NB4 (cell line): ENCODE measurements around the gene NOC2L.

Source experiments
- DNase-seq: peaks from one replicate; pipeline ENCODE4 v3.0.0; 2010; ENCODE audit warnings: low read depth
- H3K4me3 ChIP-seq: one replicate; pipeline ENCODE4 v1.5.1; 2011; ENCODE audit warnings: mild to moderate bottlenecking, low read depth, low read length, moderate library complexity
- CTCF ChIP-seq: IDR thresholded peaks from one replicate; pipeline ENCODE4 v1.5.1; 2012; ENCODE audit warnings: low read depth, low read length
- MAX ChIP-seq: IDR thresholded peaks from 2 replicates; pipeline ENCODE4 v1.6.1; 2011; ENCODE audit warnings: low read depth, low read length
- MYC ChIP-seq: IDR thresholded peaks from 2 replicates; pipeline ENCODE4 v1.6.1; 2011; ENCODE audit warnings: low read depth, low read length
- POLR2A ChIP-seq: IDR thresholded peaks from 2 replicates; pipeline ENCODE4 v1.6.1; 2011; ENCODE audit warnings: mild to moderate bottlenecking; ENCODE audit not compliant: insufficient read length; ENCODE audit errors: extremely low read depth

Gene NOC2L

GRCh38 chr1:975365-975764 is 16.3 kb upstream of the NOC2L start:
- DNase-seq: no peak
- no peak overlapping the region for H3K4me3 ChIP-seq
- TF ChIP-seq MYC (no peak), CTCF (no peak), POLR2A (no peak), MAX (no peak)

- no peak overlapping the region for H3K4me3 ChIP-seq
- DNase-seq: no peak
- TF ChIP-seq POLR2A (no peak), CTCF (no peak), MAX (no peak), MYC (no peak)
Observed at GRCh38 chr1:974687-975328, 15.8 kb upstream of the NOC2L start.

GRCh38 chr1:974293-974640 is 15.2 kb upstream of the NOC2L start:
- no peak overlapping the region for H3K4me3 ChIP-seq
- DNase-seq: no peak
- no peak for TF ChIP-seq POLR2A
- TF ChIP-seq CTCF: no peak
- no peak for TF ChIP-seq MYC
- no peak for TF ChIP-seq MAX

GRCh38 chr1:973459-974292 is 14.6 kb upstream of the NOC2L start:
- no peak overlapping the region for H3K4me3 ChIP-seq
- TF ChIP-seq MYC (no peak), CTCF (no peak), MAX (no peak), POLR2A (no peak)
- no peak for DNase-seq

- TF ChIP-seq POLR2A (no peak), CTCF (no peak), MYC (no peak), MAX (no peak)
- H3K4me3 ChIP-seq: no peak overlapping the region
- no peak for DNase-seq
Observed at GRCh38 chr1:972726-973458, 13.8 kb upstream of the NOC2L start.
